HepG2 (cell line): ENCODE results near the gene OR13J1. TPM values are rescaled to one million over a fixed set of nuclear protein-coding genes. Genes with fewer than 3 reads are reported as not detected.
A peak's percentile ranks its signal among the peaks of the same experiment; 100 is the strongest.

Experiments used
- ARHGAP35 ChIP-seq: sonication (generic); formaldehyde crosslinking; IDR thresholded peaks from 2 replicates; pipeline ENCODE4 v1.9.0; 2022; ENCODE audit warnings: mild to moderate bottlenecking, inconsistent platforms, moderate library complexity, missing genetic modification reagents, borderline replicate concordance
- FOXP1 ChIP-seq, 2 experiments: fragments of 450-650 bp in 1 of 2; IDR thresholded peaks; 2 replicates each; pipeline ENCODE4 v1.6.1; 2017 to 2018; ENCODE audit warnings: antibody characterized with exemption in 1 of 2
- MIXL1 ChIP-seq: IDR thresholded peaks from 2 replicates; pipeline ENCODE4 v1.6.1; 2016
- SOX6 ChIP-seq, 2 experiments: fragments of 450-650 bp in 1 of 2; sonication (generic) in 1 of 2; formaldehyde crosslinking in 1 of 2; IDR thresholded peaks; 2 replicates each; pipeline versions ENCODE4 v1.4.0 to v1.6.1; 2017 to 2020; ENCODE audit warnings: antibody characterized with exemption in 1 of 2, mild to moderate bottlenecking in 1 of 2, missing genetic modification reagents in 1 of 2
- TBX2 ChIP-seq: sonication (generic); formaldehyde crosslinking; IDR thresholded peaks from 2 replicates; pipeline ENCODE4 v1.5.0; 2020; ENCODE audit warnings: missing genetic modification reagents, mild to moderate bottlenecking, borderline replicate concordance
- ZNF143 ChIP-seq: sonication (generic); formaldehyde crosslinking; IDR thresholded peaks from 2 replicates; pipeline ENCODE4 v1.4.0; 2020; ENCODE audit warnings: missing genetic modification reagents
- ZNF317 ChIP-seq: sonication (generic); formaldehyde crosslinking; IDR thresholded peaks from 2 replicates; pipeline ENCODE4 v1.5.0; 2020; ENCODE audit warnings: mild to moderate bottlenecking, missing genetic modification reagents
- ZNF333 ChIP-seq: sonication (generic); formaldehyde crosslinking; IDR thresholded peaks from 2 replicates; pipeline ENCODE4 v1.4.0; 2020; ENCODE audit warnings: mild to moderate bottlenecking, missing genetic modification reagents, borderline replicate concordance
- ZNF549 ChIP-seq: sonication (generic); formaldehyde crosslinking; IDR thresholded peaks from 2 replicates; pipeline ENCODE4 v1.5.0; 2020; ENCODE audit warnings: missing genetic modification reagents
- ZNF564 ChIP-seq: sonication (generic); formaldehyde crosslinking; IDR thresholded peaks from 2 replicates; pipeline ENCODE4 v1.8.1; 2023; ENCODE audit warnings: mild to moderate bottlenecking, missing genetic modification reagents
- ZNF567 ChIP-seq: sonication (generic); formaldehyde crosslinking; IDR thresholded peaks from 2 replicates; pipeline ENCODE4 v1.8.1; 2023; ENCODE audit warnings: mild to moderate bottlenecking, missing genetic modification reagents, borderline replicate concordance
- ZNF570 ChIP-seq: sonication (generic); formaldehyde crosslinking; IDR thresholded peaks from 2 replicates; pipeline ENCODE4 v1.4.0; 2020; ENCODE audit warnings: mild to moderate bottlenecking, missing genetic modification reagents, borderline replicate concordance
- ZNF607 ChIP-seq: sonication (generic); formaldehyde crosslinking; IDR thresholded peaks from 2 replicates; pipeline ENCODE4 v1.5.1; 2020; ENCODE audit warnings: missing genetic modification reagents, mild to moderate bottlenecking, borderline replicate concordance
- polyA plus RNA-seq, 8 experiments: library from polyadenylated mRNA; depleted of rRNA in 3 of 8; stranded (reverse) in 7 of 8; unstranded in 1 of 8; fragments of >200 nt; fragmentation: Illumina TruSeq in 4 of 8; extraction: Trizol in 4 of 8; gene quantifications; 2 replicates each; pipeline versions ENCODE4 v1.2.1 to v1.2.3, GENCODE V29; 2011 to 2016; ENCODE audit warnings: low read depth in 4 of 8, missing spikeins in 1 of 8, mixed read lengths in 1 of 8; ENCODE audit not compliant: insufficient read depth in 1 of 8
- total RNA-seq, 5 experiments: library from RNA; depleted of rRNA; stranded (reverse); fragments of >200 nt; fragmentation: Illumina TruSeq; extraction: Trizol; gene quantifications; 2 replicates each; pipeline ENCODE4 v1.2.3, GENCODE V29; 2016; ENCODE audit warnings: low read depth in 1 of 5
- TF ChIP-seq, protein P1 (sequence below): sonication (generic); formaldehyde crosslinking; IDR thresholded peaks from 2 replicates; pipeline ENCODE4 v1.4.0; 2020; ENCODE audit warnings: missing genetic modification reagents
- TF ChIP-seq, protein P2 (sequence below): conservative IDR thresholded peaks from 2 replicates; pipeline ENCODE4 v1.6.1; 2018; ENCODE audit warnings: missing genetic modification reagents
- TF ChIP-seq, protein P3 (sequence below): sonication (generic); formaldehyde crosslinking; IDR thresholded peaks from 2 replicates; pipeline ENCODE4 v1.4.0; 2020; ENCODE audit warnings: mild to moderate bottlenecking, low read depth, missing genetic modification reagents
- TF ChIP-seq, protein P4 (sequence below): sonication (generic); formaldehyde crosslinking; IDR thresholded peaks from 2 replicates; pipeline ENCODE4 v1.4.0; 2020; ENCODE audit warnings: mild to moderate bottlenecking, missing genetic modification reagents
- TF ChIP-seq, protein P5 (sequence below): sonication (generic); formaldehyde crosslinking; IDR thresholded peaks from 2 replicates; pipeline ENCODE4 v1.4.0; 2020; ENCODE audit warnings: mild to moderate bottlenecking, missing genetic modification reagents

OR13J1 gene
- total and polyA plus RNA-seq, 2 of the 13 experiments (the other 11 are each of a cell fraction or from before 2014, with no cell fraction given) = not detected

DNA sequence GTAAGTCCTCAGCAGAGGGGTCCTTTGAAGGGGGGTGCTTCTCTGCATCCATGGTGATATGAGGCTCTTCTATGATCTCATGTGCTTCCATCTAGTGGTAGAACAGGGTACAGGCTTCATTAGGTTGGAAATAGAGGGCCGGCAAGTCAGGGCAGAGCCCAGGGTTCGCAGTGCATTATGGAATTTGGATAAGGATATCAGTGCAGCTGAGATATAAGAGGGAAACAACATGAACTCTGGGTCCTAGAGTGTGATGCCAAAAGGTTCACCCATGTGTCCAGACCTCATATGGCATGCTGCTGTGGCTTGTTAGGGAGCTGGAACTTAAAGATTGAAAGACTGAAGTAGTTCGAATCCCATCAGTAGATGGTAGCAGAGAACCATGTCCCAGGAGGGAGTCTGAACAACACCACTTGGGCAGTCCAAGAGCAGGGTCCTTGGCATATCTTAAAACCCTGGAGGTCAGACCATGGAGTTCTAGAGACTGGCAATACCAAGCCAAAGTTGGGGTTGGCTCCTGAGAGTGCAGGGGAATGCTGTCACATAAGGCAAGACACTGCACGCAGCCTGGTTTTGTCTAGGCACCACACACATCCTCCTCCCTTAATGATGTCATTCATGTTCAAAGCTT lies 44.0 kb downstream of the OR13J1 start (continued):
- TF ChIP-seq, protein P1, sequence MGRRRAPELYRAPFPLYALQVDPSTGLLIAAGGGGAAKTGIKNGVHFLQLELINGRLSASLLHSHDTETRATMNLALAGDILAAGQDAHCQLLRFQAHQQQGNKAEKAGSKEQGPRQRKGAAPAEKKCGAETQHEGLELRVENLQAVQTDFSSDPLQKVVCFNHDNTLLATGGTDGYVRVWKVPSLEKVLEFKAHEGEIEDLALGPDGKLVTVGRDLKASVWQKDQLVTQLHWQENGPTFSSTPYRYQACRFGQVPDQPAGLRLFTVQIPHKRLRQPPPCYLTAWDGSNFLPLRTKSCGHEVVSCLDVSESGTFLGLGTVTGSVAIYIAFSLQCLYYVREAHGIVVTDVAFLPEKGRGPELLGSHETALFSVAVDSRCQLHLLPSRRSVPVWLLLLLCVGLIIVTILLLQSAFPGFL (CRISPR knock-in tag) = no peak
- TF ChIP-seq, protein P2, sequence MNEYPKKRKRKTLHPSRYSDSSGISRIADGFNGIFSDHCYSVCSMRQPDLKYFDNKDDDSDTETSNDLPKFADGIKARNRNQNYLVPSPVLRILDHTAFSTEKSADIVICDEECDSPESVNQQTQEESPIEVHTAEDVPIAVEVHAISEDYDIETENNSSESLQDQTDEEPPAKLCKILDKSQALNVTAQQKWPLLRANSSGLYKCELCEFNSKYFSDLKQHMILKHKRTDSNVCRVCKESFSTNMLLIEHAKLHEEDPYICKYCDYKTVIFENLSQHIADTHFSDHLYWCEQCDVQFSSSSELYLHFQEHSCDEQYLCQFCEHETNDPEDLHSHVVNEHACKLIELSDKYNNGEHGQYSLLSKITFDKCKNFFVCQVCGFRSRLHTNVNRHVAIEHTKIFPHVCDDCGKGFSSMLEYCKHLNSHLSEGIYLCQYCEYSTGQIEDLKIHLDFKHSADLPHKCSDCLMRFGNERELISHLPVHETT (CRISPR knock-in tag) = no peak
- TF ChIP-seq MIXL1 (CRISPR knock-in tag) (peak; percentile 61; the same call in 1 of the 2 replicates), ZNF607 (CRISPR knock-in tag) (no peak), ZNF333 (no peak), FOXP1 (IDR thresholded peaks at IDR 0.05) (no peak), FOXP1 (CRISPR knock-in tag; IDR thresholded peaks at IDR 0.05) (no peak), ZNF143 (CRISPR knock-in tag) (no peak; the same call in 1 of the 2 replicates), ARHGAP35 (CRISPR knock-in tag) (no peak), SOX6 (IDR thresholded peaks at IDR 0.05) (no peak), SOX6 (CRISPR knock-in tag; IDR thresholded peaks at IDR 0.05) (no peak), ZNF549 (no peak), ZNF564 (CRISPR knock-in tag) (peak; percentile 98), ZNF570 (CRISPR knock-in tag) (no peak), TBX2 (CRISPR knock-in tag) (peak; percentile 40; the same call in 1 of the 2 replicates), ZNF317 (CRISPR knock-in tag) (no peak), ZNF567 (CRISPR knock-in tag) (0 out of 2 replicates have a peak, but pooled peaks have one; percentile 69)
- TF ChIP-seq, protein P3, sequence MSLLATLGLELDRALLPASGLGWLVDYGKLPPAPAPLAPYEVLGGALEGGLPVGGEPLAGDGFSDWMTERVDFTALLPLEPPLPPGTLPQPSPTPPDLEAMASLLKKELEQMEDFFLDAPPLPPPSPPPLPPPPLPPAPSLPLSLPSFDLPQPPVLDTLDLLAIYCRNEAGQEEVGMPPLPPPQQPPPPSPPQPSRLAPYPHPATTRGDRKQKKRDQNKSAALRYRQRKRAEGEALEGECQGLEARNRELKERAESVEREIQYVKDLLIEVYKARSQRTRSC (CRISPR knock-in tag) = no peak
- TF ChIP-seq, protein P4, sequence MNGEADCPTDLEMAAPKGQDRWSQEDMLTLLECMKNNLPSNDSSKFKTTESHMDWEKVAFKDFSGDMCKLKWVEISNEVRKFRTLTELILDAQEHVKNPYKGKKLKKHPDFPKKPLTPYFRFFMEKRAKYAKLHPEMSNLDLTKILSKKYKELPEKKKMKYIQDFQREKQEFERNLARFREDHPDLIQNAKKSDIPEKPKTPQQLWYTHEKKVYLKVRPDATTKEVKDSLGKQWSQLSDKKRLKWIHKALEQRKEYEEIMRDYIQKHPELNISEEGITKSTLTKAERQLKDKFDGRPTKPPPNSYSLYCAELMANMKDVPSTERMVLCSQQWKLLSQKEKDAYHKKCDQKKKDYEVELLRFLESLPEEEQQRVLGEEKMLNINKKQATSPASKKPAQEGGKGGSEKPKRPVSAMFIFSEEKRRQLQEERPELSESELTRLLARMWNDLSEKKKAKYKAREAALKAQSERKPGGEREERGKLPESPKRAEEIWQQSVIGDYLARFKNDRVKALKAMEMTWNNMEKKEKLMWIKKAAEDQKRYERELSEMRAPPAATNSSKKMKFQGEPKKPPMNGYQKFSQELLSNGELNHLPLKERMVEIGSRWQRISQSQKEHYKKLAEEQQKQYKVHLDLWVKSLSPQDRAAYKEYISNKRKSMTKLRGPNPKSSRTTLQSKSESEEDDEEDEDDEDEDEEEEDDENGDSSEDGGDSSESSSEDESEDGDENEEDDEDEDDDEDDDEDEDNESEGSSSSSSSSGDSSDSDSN = 0 out of 2 replicates have a peak, but pooled peaks have one; percentile 22
- TF ChIP-seq, protein P5, sequence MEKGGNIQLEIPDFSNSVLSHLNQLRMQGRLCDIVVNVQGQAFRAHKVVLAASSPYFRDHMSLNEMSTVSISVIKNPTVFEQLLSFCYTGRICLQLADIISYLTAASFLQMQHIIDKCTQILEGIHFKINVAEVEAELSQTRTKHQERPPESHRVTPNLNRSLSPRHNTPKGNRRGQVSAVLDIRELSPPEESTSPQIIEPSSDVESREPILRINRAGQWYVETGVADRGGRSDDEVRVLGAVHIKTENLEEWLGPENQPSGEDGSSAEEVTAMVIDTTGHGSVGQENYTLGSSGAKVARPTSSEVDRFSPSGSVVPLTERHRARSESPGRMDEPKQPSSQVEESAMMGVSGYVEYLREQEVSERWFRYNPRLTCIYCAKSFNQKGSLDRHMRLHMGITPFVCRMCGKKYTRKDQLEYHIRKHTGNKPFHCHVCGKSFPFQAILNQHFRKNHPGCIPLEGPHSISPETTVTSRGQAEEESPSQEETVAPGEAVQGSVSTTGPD = no peak
